A673 (cell line): ENCODE results near the gene DPP10. TPM values are rescaled to one million over a fixed set of nuclear protein-coding genes. Genes with fewer than 3 reads are reported as not detected.

ENCODE experiments used
- BruUV-seq: library from RNA; stranded (reverse); fragments of 400-500 nt; replicated peaks from 2 replicates; lab custom pipeline; 2021; lab: Mats Ljungman, UMichigan
- CTCF ChIA-PET: fragments of 300-600 bp; sonication (Branson Sonifier 250); formaldehyde crosslinking; loops from one replicate; lab custom pipeline; 2022; ENCODE audit warnings: antibody characterized with exemption; lab: Charles Lee
- POLR2A ChIA-PET: fragments of 300-600 bp; sonication (Branson Sonifier 250); formaldehyde crosslinking; loops from one replicate; lab custom pipeline; 2022; ENCODE audit warnings: antibody characterized with exemption; ENCODE audit not compliant: low non-redundant PET; lab: Charles Lee
- DNase-seq: peaks from one replicate; pipeline ENCODE4 v3.0.0-alpha.2; 2015; ENCODE audit warnings: low spot score
- H3K27ac ChIP-seq: fragments of 200-600 bp; sonication (generic); 2 replicates; pipeline ENCODE4 v1.5.1; 2016; ENCODE audit warnings: mixed run types, low read depth, mild to moderate bottlenecking, mixed read lengths, antibody characterized with exemption, low read length; ENCODE audit not compliant: poor library complexity, severe bottlenecking
- H3K27me3 ChIP-seq: fragments of 200-600 bp; sonication (generic); replicated peaks from 2 replicates; pipeline ENCODE4 v1.6.1; 2017; ENCODE audit warnings: mixed run types, low read depth, mild to moderate bottlenecking, mixed read lengths, antibody characterized with exemption, low read length; ENCODE audit not compliant: insufficient read depth, poor library complexity
- H3K36me3 ChIP-seq: fragments of 200-600 bp; sonication (generic); 2 replicates; pipeline ENCODE4 v1.6.1; 2016; ENCODE audit warnings: mixed run types, mild to moderate bottlenecking, mixed read lengths, antibody characterized with exemption, low read length; ENCODE audit not compliant: insufficient read depth, poor library complexity, severe bottlenecking
- H3K4me1 ChIP-seq: fragments of 200-600 bp; sonication (generic); 2 replicates; pipeline ENCODE4 v1.6.1; 2017; ENCODE audit warnings: mixed run types, mild to moderate bottlenecking, mixed read lengths, antibody characterized with exemption, low read length; ENCODE audit not compliant: insufficient read depth, poor library complexity, severe bottlenecking
- H3K4me3 ChIP-seq: fragments of 200-600 bp; sonication (generic); 2 replicates; pipeline ENCODE4 v1.5.1; 2016; ENCODE audit warnings: low read depth, mixed run types, mild to moderate bottlenecking, mixed read lengths, low read length; ENCODE audit not compliant: poor library complexity, severe bottlenecking
- H3K9me3 ChIP-seq: fragments of 200-600 bp; sonication (generic); 2 replicates; pipeline ENCODE4 v1.6.1; 2016; ENCODE audit warnings: mixed run types, low read depth, mild to moderate bottlenecking, mixed read lengths, antibody characterized with exemption, low read length; ENCODE audit not compliant: poor library complexity, severe bottlenecking
- EZH2 ChIP-seq: fragments of 200-600 bp; sonication (generic); IDR thresholded peaks from 2 replicates; pipeline ENCODE4 v1.6.1; 2017; ENCODE audit warnings: borderline replicate concordance, low read depth, mild to moderate bottlenecking, mixed read lengths, antibody characterized with exemption, low read length; ENCODE audit not compliant: poor library complexity, severe bottlenecking
- intact Hi-C: fragments of 100-400 bp; cut with micrococcal nuclease; formaldehyde crosslinking; loops from one replicate; pipeline ENCODE4 v1.10.0; 2022; ENCODE audit not compliant: unreplicated experiment
- total RNA-seq: library from RNA; stranded (reverse); gene quantifications from 2 replicates; pipeline ENCODE4 v1.2.3, GENCODE V29; 2021
- TF ChIP-seq, protein P1 (sequence below): fragments of 300-800, 200-600 bp; sonication (generic); conservative IDR thresholded peaks from 2 replicates; pipeline ENCODE4 v1.5.1; 2017; ENCODE audit warnings: low read depth, mild to moderate bottlenecking, antibody characterized with exemption, low read length, moderate library complexity, mixed read lengths

DPP10 gene
- total RNA-seq, 1 experiment from 2014 or later: not detected

DNA sequence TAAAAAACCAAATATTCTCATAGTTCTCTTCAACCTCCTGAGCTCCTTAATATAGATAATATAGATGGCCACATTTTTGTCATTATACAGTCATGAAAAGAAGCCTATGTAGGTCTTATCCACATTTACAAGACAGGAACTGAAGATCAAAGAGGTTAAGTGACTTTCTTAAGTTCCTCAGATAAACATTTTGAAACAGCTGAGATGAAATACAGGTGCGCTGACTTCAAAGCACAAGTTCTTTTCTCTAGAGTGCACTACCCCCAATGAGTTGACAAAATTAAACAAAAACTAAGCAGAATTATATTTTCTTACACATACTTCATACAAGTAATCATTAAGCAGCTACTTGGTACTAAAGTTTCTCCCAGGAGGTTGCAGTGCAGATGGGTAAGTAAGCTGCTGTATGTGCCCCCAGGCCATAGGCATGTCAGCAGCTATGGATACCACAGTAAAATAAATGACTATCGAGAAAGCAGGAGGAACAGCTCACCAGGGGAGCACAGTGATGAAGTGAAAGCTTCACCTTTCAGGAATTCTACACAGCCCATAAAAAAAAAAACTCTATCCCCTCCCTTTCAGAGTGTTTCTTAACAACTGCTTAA lies 199.8 kb downstream of the DPP10 start:
- POLR2A ChIA-PET: no interaction called here
- Histone ChIP-seq H3K9me3 (peaks cover 8% of the 10 kb centered on the region), H3K27ac (no peak overlapping the region), H3K4me1 (no peaks in the 10 kb centered on the region), H3K4me3 (no peak overlapping the region), H3K27me3 (no peaks in the 10 kb centered on the region), H3K36me3 (no peaks in the 10 kb centered on the region)
- TF ChIP-seq, protein P1, sequence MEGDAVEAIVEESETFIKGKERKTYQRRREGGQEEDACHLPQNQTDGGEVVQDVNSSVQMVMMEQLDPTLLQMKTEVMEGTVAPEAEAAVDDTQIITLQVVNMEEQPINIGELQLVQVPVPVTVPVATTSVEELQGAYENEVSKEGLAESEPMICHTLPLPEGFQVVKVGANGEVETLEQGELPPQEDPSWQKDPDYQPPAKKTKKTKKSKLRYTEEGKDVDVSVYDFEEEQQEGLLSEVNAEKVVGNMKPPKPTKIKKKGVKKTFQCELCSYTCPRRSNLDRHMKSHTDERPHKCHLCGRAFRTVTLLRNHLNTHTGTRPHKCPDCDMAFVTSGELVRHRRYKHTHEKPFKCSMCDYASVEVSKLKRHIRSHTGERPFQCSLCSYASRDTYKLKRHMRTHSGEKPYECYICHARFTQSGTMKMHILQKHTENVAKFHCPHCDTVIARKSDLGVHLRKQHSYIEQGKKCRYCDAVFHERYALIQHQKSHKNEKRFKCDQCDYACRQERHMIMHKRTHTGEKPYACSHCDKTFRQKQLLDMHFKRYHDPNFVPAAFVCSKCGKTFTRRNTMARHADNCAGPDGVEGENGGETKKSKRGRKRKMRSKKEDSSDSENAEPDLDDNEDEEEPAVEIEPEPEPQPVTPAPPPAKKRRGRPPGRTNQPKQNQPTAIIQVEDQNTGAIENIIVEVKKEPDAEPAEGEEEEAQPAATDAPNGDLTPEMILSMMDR: no peak
- no peak for TF ChIP-seq EZH2
- intact Hi-C loops: no loop called here
- CTCF ChIA-PET: no interaction called here
- no TSS peak for BruUV-seq
- DNase-seq: no peak

DNA sequence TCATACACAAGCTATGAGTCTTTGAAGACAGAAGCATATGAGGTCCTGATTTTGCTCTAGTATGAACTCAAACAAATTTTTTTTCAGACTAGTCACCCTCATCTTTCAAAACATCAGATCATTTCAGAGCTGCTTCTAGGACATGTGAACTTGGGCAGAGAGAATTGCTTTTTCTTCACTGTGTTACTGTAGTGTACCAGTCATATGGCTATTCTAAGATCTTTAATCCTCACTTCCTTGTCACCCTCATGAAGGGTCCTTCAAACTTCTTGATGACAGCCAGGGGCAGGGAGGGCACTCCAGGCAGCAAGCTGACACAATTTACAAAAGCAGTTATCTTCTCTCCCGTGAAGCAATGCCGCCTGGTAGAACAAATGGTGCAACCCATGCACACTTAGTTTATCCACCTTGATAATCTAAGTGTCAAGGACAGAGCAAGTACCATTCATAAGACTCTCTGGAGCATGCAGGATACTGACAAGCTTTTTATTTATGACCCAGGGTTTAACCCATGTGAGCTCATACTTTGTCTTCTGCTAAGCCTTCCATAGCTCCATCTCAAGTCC lies 200.6 kb downstream of the DPP10 start:
- CTCF ChIA-PET: no interaction called here

DNA sequence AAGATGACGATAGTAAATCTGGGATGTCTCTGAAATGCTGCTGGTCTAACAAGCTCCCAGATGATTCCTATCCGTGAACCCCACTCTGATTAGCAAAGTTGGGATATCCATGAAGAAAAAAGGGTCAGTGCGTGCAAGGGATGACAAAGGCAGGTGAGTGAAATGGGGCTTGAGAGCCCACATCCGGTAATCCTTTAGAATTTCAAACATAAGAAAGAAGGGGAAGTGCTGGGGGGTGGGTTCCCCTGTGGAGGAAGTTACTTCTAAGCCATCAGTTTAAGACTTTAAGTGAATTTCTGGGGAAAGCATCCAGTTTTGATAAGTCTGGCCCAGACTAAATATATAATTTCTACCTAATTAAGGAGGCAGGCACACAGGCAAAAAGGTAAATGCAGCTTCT lies 209.5 kb downstream of the DPP10 start:
- ChIA-PET CTCF (no interaction called here), POLR2A (no interaction called here)
- intact Hi-C loops: no loop called here
- H3K9me3 ChIP-seq: no peaks in the 10 kb centered on the region
- no peak overlapping the region for H3K27ac ChIP-seq
- H3K4me3 ChIP-seq: no peak overlapping the region
- no peaks in the 10 kb centered on the region for H3K36me3 ChIP-seq
- BruUV-seq: no TSS peak
- DNase-seq: no peak
- H3K27me3 ChIP-seq: no peaks in the 10 kb centered on the region
- TF ChIP-seq, protein P1: no peak
- TF ChIP-seq EZH2: no peak
- no peaks in the 10 kb centered on the region for H3K4me1 ChIP-seq

More for the DNA sequence above, 200.6 kb downstream of the DPP10 start:
- H3K4me1 ChIP-seq: no peaks in the 10 kb centered on the region
- TF ChIP-seq, protein P1: no peak
- no peak for TF ChIP-seq EZH2
- intact Hi-C loops: no loop called here
- DNase-seq: no peak
- POLR2A ChIA-PET: no interaction called here
- H3K27me3 ChIP-seq: no peaks in the 10 kb centered on the region
- no peak overlapping the region for H3K27ac ChIP-seq
- H3K36me3 ChIP-seq: no peaks in the 10 kb centered on the region
- H3K4me3 ChIP-seq: no peak overlapping the region
- H3K9me3 ChIP-seq: peaks cover 8% of the 10 kb centered on the region
- BruUV-seq: no TSS peak
